ENCODE data around the gene PLA2G2E.
A peak's percentile ranks its signal among the peaks of the same experiment; 100 is the strongest.

- no peak for TF ChIP-seq EP300 (IDR thresholded peaks at IDR 0.05)
- TF ChIP-seq CTCF (IDR thresholded peaks at IDR 0.05), result peak; percentile 40 to 85 (median 78)
- no peak for TF ChIP-seq POLR2AphosphoS5 (IDR thresholded peaks at IDR 0.05)
Observed at GRCh38 chr1:19918057-19918456, 5.4 kb downstream of the PLA2G2E start.

Data from upper lobe of left lung (tissue), 4 donors.